ENCODE measurements around the gene RGS12. TPM values are rescaled to one million over a fixed set of nuclear protein-coding genes. Genes with fewer than 3 reads are reported as not detected.

Gene RGS12
- polyA plus RNA-seq, 1 of the 3 experiments (the other 2 are of a cell fraction), result 18.4 TPM

- TF ChIP-seq TCF12 (IDR thresholded peaks at IDR 0.05) (no peak), EP300 (IDR thresholded peaks at IDR 0.05; ENCODE audit: borderline replicate concordance in 1 of 2, low read depth in 1 of 2, low read length in 1 of 2) (no peak), GATA2 (CRISPR knock-in tag; IDR thresholded peaks at IDR 0.05) (no peak), TAF1 (IDR thresholded peaks at IDR 0.05; ENCODE audit: borderline replicate concordance, low read depth, low read length) (no peak), GABPA (IDR thresholded peaks at IDR 0.05; ENCODE audit: low read depth) (no peak), USF2 (IDR thresholded peaks at IDR 0.05; ENCODE audit: borderline replicate concordance, low read depth, low read length) (no peak)
- H3K9ac ChIP-seq, result no peak overlapping the region
- POLR2A ChIA-PET, result no interaction called here
- no peak overlapping the region for H3K4me3 ChIP-seq (ENCODE audit: low read depth in 2 of 2, low read length in 1 of 2)
- H3K27me3 ChIP-seq (ENCODE audit: insufficient read depth), result no peaks in the 10 kb centered on the region
- no peak overlapping the region for H3K27ac ChIP-seq (ENCODE audit: low read depth in 2 of 2, low read length in 1 of 2)
- H3K79me2 ChIP-seq (ENCODE audit: insufficient read depth), result peaks cover 82% of the 10 kb centered on the region
- no peaks in the 10 kb centered on the region for H3F3A ChIP-seq (replicated peaks; ENCODE audit: insufficient read depth)
- 97% methylated on average over 5 of the region's 7 CpGs for WGBS (ENCODE audit: low lambda C conversion rate)
- no peaks in the 10 kb centered on the region for H3K9me2 ChIP-seq
- H3K36me3 ChIP-seq (replicated peaks in 1 of 2; ENCODE audit: control insufficient read depth in 1 of 2, insufficient read depth in 2 of 2, low read length in 1 of 2), result peaks cover 0 to 31% of the 10 kb centered on the region in 2 experiments
- H3K4me1 ChIP-seq (ENCODE audit: control insufficient read depth in 1 of 2, insufficient read depth in 2 of 2, low read depth in 1 of 2, low read length in 1 of 2), result peaks cover 0 to 8% of the 10 kb centered on the region in 2 experiments; a peak in 1 of 4 replicates
- no peaks in the 10 kb centered on the region for H3K9me3 ChIP-seq
- H3K4me2 ChIP-seq, result no peak overlapping the region
- H2AFZ ChIP-seq (ENCODE audit: low read depth), result no peak overlapping the region
- DNase-seq, result no peak
- CTCF ChIA-PET, result interaction anchor here (0.9 kb wide), 1 partner anchor 31 kb away, joined by 3 read pairs; no protein-coding TSS in a partner anchor
- peaks cover 30% of the 10 kb centered on the region for H4K20me1 ChIP-seq (ENCODE audit: insufficient read depth)
Observed at GRCh38 chr4:3315566-3315965, 22.7 kb downstream of the RGS12 start.

GRCh38 chr4:3316146-3316545 is 23.3 kb downstream of the RGS12 start:
- ChIA-PET CTCF (no interaction called here), POLR2A (no interaction called here)
- Histone ChIP-seq H3K27me3 (ENCODE audit: insufficient read depth) (no peaks in the 10 kb centered on the region), H3K9ac (no peak overlapping the region), H3K79me2 (ENCODE audit: insufficient read depth) (peaks cover 81% of the 10 kb centered on the region), H2AFZ (ENCODE audit: low read depth) (no peak overlapping the region), H3K9me3 (no peaks in the 10 kb centered on the region), H3K9me2 (no peaks in the 10 kb centered on the region), H3K4me2 (no peak overlapping the region), H4K20me1 (ENCODE audit: insufficient read depth) (peaks cover 24% of the 10 kb centered on the region), H3K27ac (ENCODE audit: low read depth in 2 of 2, low read length in 1 of 2) (no peak overlapping the region), H3F3A (replicated peaks; ENCODE audit: insufficient read depth) (no peaks in the 10 kb centered on the region), H3K4me1 (ENCODE audit: control insufficient read depth in 1 of 2, insufficient read depth in 2 of 2, low read depth in 1 of 2, low read length in 1 of 2) (peaks cover 0 to 8% of the 10 kb centered on the region in 2 experiments; a peak in 1 of 4 replicates), H3K36me3 (replicated peaks in 1 of 2; ENCODE audit: control insufficient read depth in 1 of 2, insufficient read depth in 2 of 2, low read length in 1 of 2) (peaks cover 0 to 31% of the 10 kb centered on the region in 2 experiments), H3K4me3 (ENCODE audit: low read depth in 2 of 2, low read length in 1 of 2) (no peak overlapping the region)
- DNase-seq, result no peak
- TF ChIP-seq TAF1 (IDR thresholded peaks at IDR 0.05; ENCODE audit: borderline replicate concordance, low read depth, low read length) (no peak), JUND (IDR thresholded peaks at IDR 0.05) (no peak), YY1 (IDR thresholded peaks at IDR 0.05; ENCODE audit: low read depth) (no peak), EZH2phosphoT487 (IDR thresholded peaks at IDR 0.05; ENCODE audit: borderline replicate concordance, low read depth) (no peak), USF2 (IDR thresholded peaks at IDR 0.05; ENCODE audit: borderline replicate concordance, low read depth, low read length) (no peak), SMC3 (IDR thresholded peaks at IDR 0.05; ENCODE audit: low read depth, low read length) (no peak), REST (IDR thresholded peaks at IDR 0.05; ENCODE audit: low read depth, low read length) (no peak), PBX3 (IDR thresholded peaks at IDR 0.05) (no peak), RXRA (IDR thresholded peaks at IDR 0.05; ENCODE audit: borderline replicate concordance, low read depth) (no peak), ZBTB33 (IDR thresholded peaks at IDR 0.05; ENCODE audit: borderline replicate concordance, low read depth) (no peak), ELF1 (IDR thresholded peaks at IDR 0.05) (no peak), GATA2 (CRISPR knock-in tag; IDR thresholded peaks at IDR 0.05) (no peak), GABPA (IDR thresholded peaks at IDR 0.05; ENCODE audit: low read depth) (no peak)
- WGBS (ENCODE audit: low lambda C conversion rate), result 98% methylated on average over 18 of the region's 18 CpGs

All from SK-N-SH (cell line).